ENCODE data around the gene CES2.

GRCh38 chr16:66932076-66932475 is 3.2 kb upstream of the CES2 start:
- TF ChIP-seq POLR2AphosphoS5 (IDR thresholded peaks at IDR 0.05) (no peak), EP300 (IDR thresholded peaks at IDR 0.05) (no peak)

Data from sigmoid colon (tissue), 4 donors.